Liver (tissue), 3 donors: ENCODE data around the gene SIGLEC6.

Source experiments
- ATF3 ChIP-seq: IDR thresholded peaks from 2 replicates; pipeline ENCODE4 v1.6.1; 2016; ENCODE audit warnings: antibody characterized with exemption
- CTCF ChIP-seq: fragments of 150-350 bp; IDR thresholded peaks from 2 replicates; pipeline ENCODE4 v1.5.1; 2017; ENCODE audit warnings: improper control_type of control experiment, low read depth, low read length; ENCODE audit not compliant: missing input control
- FOXA1 ChIP-seq: IDR thresholded peaks from 2 replicates; pipeline ENCODE4 v1.6.1; 2016; ENCODE audit warnings: antibody characterized with exemption
- GABPA ChIP-seq, 2 donors: IDR thresholded peaks in 1 of 2; conservative IDR thresholded peaks in 1 of 2; 2 replicates each; pipeline ENCODE4 v1.6.1; 2016; ENCODE audit warnings: antibody characterized with exemption in 2 of 2, mild to moderate bottlenecking in 1 of 2, moderate library complexity in 1 of 2
- HNF4A ChIP-seq, 2 donors: conservative IDR thresholded peaks; 2 replicates each; pipeline ENCODE4 v1.6.1; 2016; ENCODE audit warnings: antibody characterized with exemption in 2 of 2, mild to moderate bottlenecking in 2 of 2
- JUND ChIP-seq, 2 donors: IDR thresholded peaks; 2 replicates each; pipeline ENCODE4 v1.6.1; 2016; ENCODE audit warnings: antibody characterized with exemption in 2 of 2
- MAX ChIP-seq: IDR thresholded peaks from 2 replicates; pipeline ENCODE4 v1.6.1; 2016; ENCODE audit warnings: antibody characterized with exemption
- RAD21 ChIP-seq, 2 donors: IDR thresholded peaks; 2 replicates each; pipeline ENCODE4 v1.6.1; 2016; ENCODE audit warnings: antibody characterized with exemption in 2 of 2, mild to moderate bottlenecking in 2 of 2
- REST ChIP-seq: IDR thresholded peaks from 2 replicates; pipeline ENCODE4 v1.6.1; 2016; ENCODE audit warnings: antibody characterized with exemption, mild to moderate bottlenecking
- SP1 ChIP-seq: IDR thresholded peaks from 2 replicates; pipeline ENCODE4 v1.6.1; 2018; ENCODE audit warnings: antibody characterized with exemption, mild to moderate bottlenecking
- TAF1 ChIP-seq: conservative IDR thresholded peaks from 2 replicates; pipeline ENCODE4 v1.6.1; 2016; ENCODE audit warnings: antibody characterized with exemption, mild to moderate bottlenecking
- YY1 ChIP-seq: IDR thresholded peaks from 2 replicates; pipeline ENCODE4 v1.6.1; 2016; ENCODE audit warnings: antibody characterized with exemption, mild to moderate bottlenecking
- ZBTB33 ChIP-seq: IDR thresholded peaks from 2 replicates; pipeline ENCODE4 v1.6.1; 2016; ENCODE audit warnings: antibody characterized with exemption
- donor health status: healthy.
- donor health status: healthy.

GRCh38 chr19:51568456-51568855, 37.0 kb upstream of the SIGLEC6 start:
- TF ChIP-seq CTCF (no peak), TAF1 (no peak), REST (no peak), MAX (no peak), ATF3 (no peak), RAD21 (IDR thresholded peaks at IDR 0.05) (no peak), JUND (IDR thresholded peaks at IDR 0.05) (no peak), GABPA (IDR thresholded peaks at IDR 0.05 in 1 of 2, conservative IDR thresholded peaks at IDR 0.05 in 1 of 2) (no peak), YY1 (no peak), FOXA1 (no peak), SP1 (no peak), ZBTB33 (no peak), HNF4A (conservative IDR thresholded peaks at IDR 0.05) (no peak)
